ENCODE results near the gene MRPL55.

Gene MRPL55

DNA sequence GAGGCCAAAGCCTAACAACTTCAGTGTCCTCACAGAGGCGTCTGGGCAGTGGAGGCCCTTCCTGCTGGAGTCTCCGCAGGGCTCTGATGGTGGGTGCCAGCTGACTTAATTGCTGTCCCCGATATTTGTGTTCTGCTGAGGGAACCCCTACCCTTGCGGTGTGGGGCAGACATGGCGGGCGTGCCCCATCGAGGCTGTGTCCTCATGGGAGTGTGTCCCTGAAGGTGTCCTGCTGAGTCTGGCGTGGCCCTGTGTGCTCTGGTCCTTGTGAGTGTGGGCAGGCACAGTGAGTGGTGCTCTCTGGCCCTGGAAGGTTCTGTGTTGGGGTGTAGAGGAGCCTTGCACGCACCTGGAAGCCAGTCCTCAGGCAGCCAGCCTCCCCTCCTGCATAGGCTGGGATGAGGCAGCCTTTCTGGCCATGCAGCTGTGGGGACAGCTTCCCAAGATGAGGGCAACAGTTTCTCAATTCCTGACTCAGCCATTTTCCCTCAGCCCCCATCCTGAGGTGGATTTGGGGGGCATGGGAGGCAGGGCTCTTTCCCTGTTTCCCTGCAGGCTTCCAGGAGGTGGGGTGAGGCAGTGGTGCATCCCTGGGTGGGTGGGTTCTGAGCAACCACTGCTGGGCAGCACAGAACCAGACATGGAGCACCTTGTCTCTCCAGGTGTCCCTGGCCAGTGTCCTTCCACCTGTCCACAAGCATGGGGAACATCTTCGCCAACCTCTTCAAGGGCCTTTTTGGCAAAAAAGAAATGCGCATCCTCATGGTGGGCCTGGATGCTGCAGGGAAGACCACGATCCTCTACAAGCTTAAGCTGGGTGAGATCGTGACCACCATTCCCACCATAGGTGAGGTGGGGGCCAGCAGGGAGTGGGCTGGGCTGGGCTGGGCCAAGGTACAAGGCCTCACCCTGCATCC is 12.4 kb downstream of the MRPL55 start:
- no peak for ATAC-seq
- no peak for TF ChIP-seq BACH2 (CRISPR knock-in tag; IDR thresholded peaks at IDR 0.05; ENCODE audit: borderline replicate concordance)
- TF ChIP-seq RARB (CRISPR knock-in tag; IDR thresholded peaks at IDR 0.05): no peak
- TF ChIP-seq GLIS3 (CRISPR knock-in tag; IDR thresholded peaks at IDR 0.05): no peak
- TF ChIP-seq ZFP30 (CRISPR knock-in tag; IDR thresholded peaks at IDR 0.05): no peak
- no peak for TF ChIP-seq ISL1 (CRISPR knock-in tag; IDR thresholded peaks at IDR 0.05)
- no peak for TF ChIP-seq OSR1 (CRISPR knock-in tag; IDR thresholded peaks at IDR 0.05)
- TF ChIP-seq TOX (CRISPR knock-in tag; IDR thresholded peaks at IDR 0.05; ENCODE audit: borderline replicate concordance): no peak
- TF ChIP-seq ZNF565 (CRISPR knock-in tag; conservative IDR thresholded peaks at IDR 0.05; ENCODE audit: low read depth): no peak
- TF ChIP-seq PPARA (CRISPR knock-in tag; IDR thresholded peaks at IDR 0.05; ENCODE audit: borderline replicate concordance): no peak
- TF ChIP-seq SNAI2 (CRISPR knock-in tag; IDR thresholded peaks at IDR 0.05): no peak
- no peak for TF ChIP-seq TSHZ2 (CRISPR knock-in tag; IDR thresholded peaks at IDR 0.05)
- no peak for TF ChIP-seq ZFP3 (CRISPR knock-in tag; IDR thresholded peaks at IDR 0.05)
- TF ChIP-seq PATZ1 (CRISPR knock-in tag; IDR thresholded peaks at IDR 0.05; ENCODE audit: borderline replicate concordance): no peak
- no peak for TF ChIP-seq ARNTL (CRISPR knock-in tag; IDR thresholded peaks at IDR 0.05; ENCODE audit: borderline replicate concordance, low read depth)
- no peak for TF ChIP-seq CSDC2 (CRISPR knock-in tag; IDR thresholded peaks at IDR 0.05)
- no peak for TF ChIP-seq ZC3H10 (CRISPR knock-in tag; IDR thresholded peaks at IDR 0.05)
- TF ChIP-seq TCF4 (CRISPR knock-in tag; IDR thresholded peaks at IDR 0.05; ENCODE audit: borderline replicate concordance): no peak

- TF ChIP-seq ZFP30 (CRISPR knock-in tag; IDR thresholded peaks at IDR 0.05) (no peak), ARNTL (CRISPR knock-in tag; IDR thresholded peaks at IDR 0.05; ENCODE audit: borderline replicate concordance, low read depth) (no peak), CSDC2 (CRISPR knock-in tag; IDR thresholded peaks at IDR 0.05) (no peak), GLIS3 (CRISPR knock-in tag; IDR thresholded peaks at IDR 0.05) (no peak), ZNF565 (CRISPR knock-in tag; conservative IDR thresholded peaks at IDR 0.05; ENCODE audit: low read depth) (no peak), ZC3H10 (CRISPR knock-in tag; IDR thresholded peaks at IDR 0.05) (no peak), OSR1 (CRISPR knock-in tag; IDR thresholded peaks at IDR 0.05) (no peak), RARB (CRISPR knock-in tag; IDR thresholded peaks at IDR 0.05) (no peak), ESRRG (CRISPR knock-in tag; IDR thresholded peaks at IDR 0.05) (no peak), ISL1 (CRISPR knock-in tag; IDR thresholded peaks at IDR 0.05) (no peak), SNAI2 (CRISPR knock-in tag; IDR thresholded peaks at IDR 0.05) (no peak), TCF4 (CRISPR knock-in tag; IDR thresholded peaks at IDR 0.05; ENCODE audit: borderline replicate concordance) (no peak), TSHZ2 (CRISPR knock-in tag; IDR thresholded peaks at IDR 0.05) (no peak), ZNF70 (CRISPR knock-in tag; IDR thresholded peaks at IDR 0.05) (no peak), ZNF8 (CRISPR knock-in tag; IDR thresholded peaks at IDR 0.05) (no peak)
- TF ChIP-seq, protein P1, sequence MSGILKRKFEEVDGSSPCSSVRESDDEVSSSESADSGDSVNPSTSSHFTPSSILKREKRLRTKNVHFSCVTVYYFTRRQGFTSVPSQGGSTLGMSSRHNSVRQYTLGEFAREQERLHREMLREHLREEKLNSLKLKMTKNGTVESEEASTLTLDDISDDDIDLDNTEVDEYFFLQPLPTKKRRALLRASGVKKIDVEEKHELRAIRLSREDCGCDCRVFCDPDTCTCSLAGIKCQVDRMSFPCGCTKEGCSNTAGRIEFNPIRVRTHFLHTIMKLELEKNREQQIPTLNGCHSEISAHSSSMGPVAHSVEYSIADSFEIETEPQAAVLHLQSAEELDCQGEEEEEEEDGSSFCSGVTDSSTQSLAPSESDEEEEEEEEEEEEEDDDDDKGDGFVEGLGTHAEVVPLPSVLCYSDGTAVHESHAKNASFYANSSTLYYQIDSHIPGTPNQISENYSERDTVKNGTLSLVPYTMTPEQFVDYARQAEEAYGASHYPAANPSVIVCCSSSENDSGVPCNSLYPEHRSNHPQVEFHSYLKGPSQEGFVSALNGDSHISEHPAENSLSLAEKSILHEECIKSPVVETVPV (CRISPR knock-in tag; IDR thresholded peaks at IDR 0.05): no peak
- TF ChIP-seq, protein P2, sequence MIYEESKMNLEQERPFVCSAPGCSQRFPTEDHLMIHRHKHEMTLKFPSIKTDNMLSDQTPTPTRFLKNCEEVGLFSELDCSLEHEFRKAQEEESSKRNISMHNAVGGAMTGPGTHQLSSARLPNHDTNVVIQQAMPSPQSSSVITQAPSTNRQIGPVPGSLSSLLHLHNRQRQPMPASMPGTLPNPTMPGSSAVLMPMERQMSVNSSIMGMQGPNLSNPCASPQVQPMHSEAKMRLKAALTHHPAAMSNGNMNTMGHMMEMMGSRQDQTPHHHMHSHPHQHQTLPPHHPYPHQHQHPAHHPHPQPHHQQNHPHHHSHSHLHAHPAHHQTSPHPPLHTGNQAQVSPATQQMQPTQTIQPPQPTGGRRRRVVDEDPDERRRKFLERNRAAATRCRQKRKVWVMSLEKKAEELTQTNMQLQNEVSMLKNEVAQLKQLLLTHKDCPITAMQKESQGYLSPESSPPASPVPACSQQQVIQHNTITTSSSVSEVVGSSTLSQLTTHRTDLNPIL (CRISPR knock-in tag; IDR thresholded peaks at IDR 0.05; ENCODE audit: low read depth): no peak
- no peak for ATAC-seq
These were observed 13.2 kb downstream of the MRPL55 start for GRCh38 chr1:228095938-228096337.

Data from SK-N-SH treated with all-trans-retinoic acid at 6 μM for 48 hours (cell line).